ENCODE data around the gene PAF1. TPM values are rescaled to one million over a fixed set of nuclear protein-coding genes. Genes with fewer than 3 reads are reported as not detected.

Gene PAF1
- total RNA-seq, result 36.9 TPM

- DNase-seq (ENCODE audit: low spot score), result peak; percentile 99
These were observed at the start of gene PAF1, which contains the start of gene MED29 for GRCh38 chr19:39390751-39391437. PAF1 (minus strand) TSS chr19:39391106; CDS start chr19:39390864, 242 bp downstream. MED29 (plus strand) TSS chr19:39391378; CDS start chr19:39391423, 45 bp downstream.

GRCh38 chr19:39438270-39438934 is 47.5 kb upstream of the PAF1 start:
- DNase-seq (ENCODE audit: low spot score), result no peak

- DNase-seq (ENCODE audit: low spot score), result no peak
These were observed 45.4 kb upstream of the PAF1 start for GRCh38 chr19:39436350-39436716.

GRCh38 chr19:39435499-39436349 is 44.8 kb upstream of the PAF1 start, which contains the start of gene RPS16:
RPS16 (minus strand) TSS chr19:39435949; CDS start chr19:39435895, 54 bp downstream.
- DNase-seq (ENCODE audit: low spot score), result peak; percentile 99

GRCh38 chr19:39434123-39435076 is 43.5 kb upstream of the PAF1 start:
- DNase-seq (ENCODE audit: low spot score), result no peak

- no peak for DNase-seq (ENCODE audit: low spot score)
These were observed 42.7 kb upstream of the PAF1 start for GRCh38 chr19:39433480-39434079.

GRCh38 chr19:39432677-39433025 is 41.7 kb upstream of the PAF1 start:
- no peak for DNase-seq (ENCODE audit: low spot score)

- DNase-seq (ENCODE audit: low spot score), result no peak
These were observed 40.0 kb upstream of the PAF1 start for GRCh38 chr19:39430675-39431593.

GRCh38 chr19:39428283-39429112 is 37.6 kb upstream of the PAF1 start:
- DNase-seq (ENCODE audit: low spot score), result no peak

GRCh38 chr19:39427707-39428106 is 36.8 kb upstream of the PAF1 start:
- DNase-seq (ENCODE audit: low spot score), result no peak

GRCh38 chr19:39426170-39426569 is 35.3 kb upstream of the PAF1 start:
- DNase-seq (ENCODE audit: low spot score), result no peak

GRCh38 chr19:39425744-39426143 is 34.8 kb upstream of the PAF1 start:
- no peak for DNase-seq (ENCODE audit: low spot score)

- no peak for DNase-seq (ENCODE audit: low spot score)
These were observed 34.0 kb upstream of the PAF1 start for GRCh38 chr19:39424934-39425333.

- no peak for DNase-seq (ENCODE audit: low spot score)
These were observed 32.6 kb upstream of the PAF1 start for GRCh38 chr19:39423258-39424086.

GRCh38 chr19:39422020-39422419 is 31.1 kb upstream of the PAF1 start:
- no peak for DNase-seq (ENCODE audit: low spot score)

- DNase-seq (ENCODE audit: low spot score), result no peak
These were observed 29.9 kb upstream of the PAF1 start for GRCh38 chr19:39420769-39421168.

GRCh38 chr19:39419003-39419402 is 28.1 kb upstream of the PAF1 start:
- no peak for DNase-seq (ENCODE audit: low spot score)

Data from ureter (tissue), 1 donor.